ENCODE measurements around the gene HIVEP2. TPM values are rescaled to one million over a fixed set of nuclear protein-coding genes. Genes with fewer than 3 reads are reported as not detected.

HIVEP2 gene
- polyA plus RNA-seq, 2 of the 4 experiments (the other 2 are of a cell fraction): 2.2 to 2.6 TPM

DNA sequence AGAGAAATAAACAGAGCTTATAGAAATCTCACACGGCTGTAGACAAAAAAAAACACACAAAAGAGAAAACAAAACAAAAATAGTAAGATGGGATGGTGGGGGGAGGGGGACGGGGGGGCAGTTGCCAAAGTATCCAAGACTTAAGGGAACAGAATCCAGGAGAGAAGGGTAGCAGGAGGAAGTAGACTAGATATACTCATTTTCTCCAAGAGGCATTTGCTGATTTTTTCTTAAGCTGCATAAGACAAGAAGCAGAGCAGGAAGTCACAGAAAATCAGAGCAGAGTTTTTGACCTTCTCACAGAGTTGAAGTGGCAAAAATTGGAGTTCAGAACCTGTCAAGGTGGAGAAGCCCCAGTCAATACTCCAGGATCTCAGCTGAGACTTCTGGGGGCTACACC is 237.7 kb downstream of the HIVEP2 start (continued):
- no peak for TF ChIP-seq ZNF302 (CRISPR knock-in tag; IDR thresholded peaks at IDR 0.05)
- TF ChIP-seq, protein P1, sequence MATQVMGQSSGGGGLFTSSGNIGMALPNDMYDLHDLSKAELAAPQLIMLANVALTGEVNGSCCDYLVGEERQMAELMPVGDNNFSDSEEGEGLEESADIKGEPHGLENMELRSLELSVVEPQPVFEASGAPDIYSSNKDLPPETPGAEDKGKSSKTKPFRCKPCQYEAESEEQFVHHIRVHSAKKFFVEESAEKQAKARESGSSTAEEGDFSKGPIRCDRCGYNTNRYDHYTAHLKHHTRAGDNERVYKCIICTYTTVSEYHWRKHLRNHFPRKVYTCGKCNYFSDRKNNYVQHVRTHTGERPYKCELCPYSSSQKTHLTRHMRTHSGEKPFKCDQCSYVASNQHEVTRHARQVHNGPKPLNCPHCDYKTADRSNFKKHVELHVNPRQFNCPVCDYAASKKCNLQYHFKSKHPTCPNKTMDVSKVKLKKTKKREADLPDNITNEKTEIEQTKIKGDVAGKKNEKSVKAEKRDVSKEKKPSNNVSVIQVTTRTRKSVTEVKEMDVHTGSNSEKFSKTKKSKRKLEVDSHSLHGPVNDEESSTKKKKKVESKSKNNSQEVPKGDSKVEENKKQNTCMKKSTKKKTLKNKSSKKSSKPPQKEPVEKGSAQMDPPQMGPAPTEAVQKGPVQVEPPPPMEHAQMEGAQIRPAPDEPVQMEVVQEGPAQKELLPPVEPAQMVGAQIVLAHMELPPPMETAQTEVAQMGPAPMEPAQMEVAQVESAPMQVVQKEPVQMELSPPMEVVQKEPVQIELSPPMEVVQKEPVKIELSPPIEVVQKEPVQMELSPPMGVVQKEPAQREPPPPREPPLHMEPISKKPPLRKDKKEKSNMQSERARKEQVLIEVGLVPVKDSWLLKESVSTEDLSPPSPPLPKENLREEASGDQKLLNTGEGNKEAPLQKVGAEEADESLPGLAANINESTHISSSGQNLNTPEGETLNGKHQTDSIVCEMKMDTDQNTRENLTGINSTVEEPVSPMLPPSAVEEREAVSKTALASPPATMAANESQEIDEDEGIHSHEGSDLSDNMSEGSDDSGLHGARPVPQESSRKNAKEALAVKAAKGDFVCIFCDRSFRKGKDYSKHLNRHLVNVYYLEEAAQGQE (IDR thresholded peaks at IDR 0.05): no peak

DNA sequence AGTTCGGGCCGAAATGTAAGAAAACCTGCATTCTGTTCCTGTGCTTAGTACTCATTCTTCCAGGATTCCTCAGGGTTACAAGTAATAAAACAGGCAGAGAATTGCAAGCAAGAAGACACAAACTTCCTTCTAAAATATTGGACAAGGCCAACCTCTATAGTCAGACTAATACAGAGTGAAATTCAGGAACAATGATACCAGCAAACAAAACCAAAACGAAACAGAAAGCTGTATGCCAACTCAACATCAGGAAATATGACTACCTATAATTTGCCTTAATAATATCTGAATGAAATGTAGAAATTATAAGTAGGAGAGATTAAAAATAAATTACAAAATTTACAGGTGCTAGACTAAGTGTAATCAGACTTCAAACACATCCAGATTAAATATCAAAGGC is 238.8 kb downstream of the HIVEP2 start:
- no peak overlapping the region for H3K4me3 ChIP-seq
- H3K27ac ChIP-seq: no peak overlapping the region
- ATAC-seq: no peak
- 70% methylated on average over 3 of the region's 3 CpGs for WGBS (ENCODE audit: missing lambda C conversion rate)
- DNase-seq (ENCODE audit: low read depth in 1 of 2, low spot score in 1 of 2): no peak
- ChIA-PET POLR2A (no interaction called here), CTCF (no interaction called here)
- FAIRE-seq: no peak
- H3K9me3 ChIP-seq: no peaks in the 10 kb centered on the region
- H3K4me1 ChIP-seq: no peaks in the 10 kb centered on the region
- no peak overlapping the region for H3K4me2 ChIP-seq
- TF ChIP-seq KDM5A (IDR thresholded peaks at IDR 0.05): no peak
- TF ChIP-seq NPAS2 (CRISPR knock-in tag; IDR thresholded peaks at IDR 0.05; ENCODE audit: borderline replicate concordance): no peak
- no peak for TF ChIP-seq RARB (CRISPR knock-in tag; IDR thresholded peaks at IDR 0.05)
- no peak for TF ChIP-seq KDM1A (IDR thresholded peaks at IDR 0.05; ENCODE audit: low read depth)
- no peak for TF ChIP-seq FOSL2 (IDR thresholded peaks at IDR 0.05)
- TF ChIP-seq FOSL2 (CRISPR knock-in tag; IDR thresholded peaks at IDR 0.05): no peak
- TF ChIP-seq JUN (IDR thresholded peaks at IDR 0.05): no peak
- no peak for TF ChIP-seq ZC3H11A (IDR thresholded peaks at IDR 0.05)

- FAIRE-seq: no peak
- 69% methylated on average over 3 of the region's 3 CpGs for WGBS (ENCODE audit: missing lambda C conversion rate)
- no peak overlapping the region for H3K27ac ChIP-seq
- DNase-seq (ENCODE audit: low read depth in 1 of 2, low spot score in 1 of 2): no peak
- TF ChIP-seq JUN (IDR thresholded peaks at IDR 0.05) (no peak), ESRRA (IDR thresholded peaks at IDR 0.05; ENCODE audit: borderline replicate concordance, low read length) (no peak)
- POLR2A ChIA-PET: no interaction called here
- no peak overlapping the region for H3K4me2 ChIP-seq
- no peak overlapping the region for H3K4me3 ChIP-seq
- no peak for ATAC-seq
- no peaks in the 10 kb centered on the region for H3K9me3 ChIP-seq
- CTCF ChIA-PET: no interaction called here
- H3K4me1 ChIP-seq: no peaks in the 10 kb centered on the region
Observed at GRCh38 chr6:142705054-142705453, 239.9 kb downstream of the HIVEP2 start.

GRCh38 chr6:142702501-142703460 is 242.2 kb downstream of the HIVEP2 start:
- Histone ChIP-seq H3K4me1 (no peaks in the 10 kb centered on the region), H3K4me3 (no peak overlapping the region), H3K27ac (no peak overlapping the region), H3K4me2 (no peak overlapping the region), H3K9me3 (no peaks in the 10 kb centered on the region)
- no peak for DNase-seq (ENCODE audit: low read depth in 1 of 2, low spot score in 1 of 2)
- no peak for ATAC-seq
- POLR2A ChIA-PET: no interaction called here
- FAIRE-seq: no peak
- CTCF ChIA-PET: interaction anchor here (0.9 to 1.3 kb wide), 2 partner anchors 10 to 11 kb away, joined by 3 to 5 read pairs; no protein-coding TSS in a partner anchor
- WGBS (ENCODE audit: missing lambda C conversion rate): 67% methylated on average over 10 of the region's 12 CpGs
- no peak for TF ChIP-seq HDAC2 (IDR thresholded peaks at IDR 0.05)
- no peak for TF ChIP-seq RNF2 (IDR thresholded peaks at IDR 0.05; ENCODE audit: borderline replicate concordance, low read depth)
- no peak for TF ChIP-seq CBX8 (IDR thresholded peaks at IDR 0.05)
- TF ChIP-seq, protein P2, sequence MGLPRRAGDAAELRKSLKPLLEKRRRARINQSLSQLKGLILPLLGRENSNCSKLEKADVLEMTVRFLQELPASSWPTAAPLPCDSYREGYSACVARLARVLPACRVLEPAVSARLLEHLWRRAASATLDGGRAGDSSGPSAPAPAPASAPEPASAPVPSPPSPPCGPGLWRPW (IDR thresholded peaks at IDR 0.05): no peak
- no peak for TF ChIP-seq RAD21 (conservative IDR thresholded peaks at IDR 0.05 in 1 of 2, IDR thresholded peaks at IDR 0.05 in 1 of 2)
- no peak for TF ChIP-seq ZC3H11A (IDR thresholded peaks at IDR 0.05)
- TF ChIP-seq, protein P3, sequence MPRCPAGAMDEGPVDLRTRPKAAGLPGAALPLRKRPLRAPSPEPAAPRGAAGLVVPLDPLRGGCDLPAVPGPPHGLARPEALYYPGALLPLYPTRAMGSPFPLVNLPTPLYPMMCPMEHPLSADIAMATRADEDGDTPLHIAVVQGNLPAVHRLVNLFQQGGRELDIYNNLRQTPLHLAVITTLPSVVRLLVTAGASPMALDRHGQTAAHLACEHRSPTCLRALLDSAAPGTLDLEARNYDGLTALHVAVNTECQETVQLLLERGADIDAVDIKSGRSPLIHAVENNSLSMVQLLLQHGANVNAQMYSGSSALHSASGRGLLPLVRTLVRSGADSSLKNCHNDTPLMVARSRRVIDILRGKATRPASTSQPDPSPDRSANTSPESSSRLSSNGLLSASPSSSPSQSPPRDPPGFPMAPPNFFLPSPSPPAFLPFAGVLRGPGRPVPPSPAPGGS (IDR thresholded peaks at IDR 0.05): no peak
- TF ChIP-seq RFX5 (IDR thresholded peaks at IDR 0.05): no peak
- no peak for TF ChIP-seq NR3C1 (IDR thresholded peaks at IDR 0.05)
- TF ChIP-seq SREBF2 (IDR thresholded peaks at IDR 0.05): no peak
- TF ChIP-seq, protein P1 (IDR thresholded peaks at IDR 0.05): no peak
- TF ChIP-seq CBX2 (IDR thresholded peaks at IDR 0.05; ENCODE audit: borderline replicate concordance, low read depth): no peak
- TF ChIP-seq RARB (CRISPR knock-in tag; IDR thresholded peaks at IDR 0.05): no peak
- no peak for TF ChIP-seq MYC (IDR thresholded peaks at IDR 0.05; ENCODE audit: borderline replicate concordance, low read length)
